Left lobe of liver (tissue), 2 donors: ENCODE results near the gene FAM83F. TPM values are rescaled to one million over a fixed set of nuclear protein-coding genes. Genes with fewer than 3 reads are reported as not detected.
A peak's percentile ranks its signal among the peaks of the same experiment; 100 is the strongest.

Experiments
- ATAC-seq: fragments of 200-7000 bp; cut with Tn5 transposase; one replicate; pipeline ENCODE4 v1.9.1; 2020; ENCODE audit warnings: mild to moderate bottlenecking, moderate library complexity
- DNase-seq: peaks from one replicate; pipeline ENCODE4 v3.0.0-alpha.2; 2020; ENCODE audit warnings: low spot score
- total RNA-seq: library from RNA; stranded (reverse); gene quantifications from one replicate; pipeline ENCODE4 v1.2.1, GENCODE V29; 2021
- donor health status: DM: no; HTN: no; CAD: no; lungs with moderate emphysema.
- donor health status: DM: no; HTN: yes; CAD: no.

The FAM83F gene
- total RNA-seq, 1 donor from 2014 or later: 6.6 TPM

DNA sequence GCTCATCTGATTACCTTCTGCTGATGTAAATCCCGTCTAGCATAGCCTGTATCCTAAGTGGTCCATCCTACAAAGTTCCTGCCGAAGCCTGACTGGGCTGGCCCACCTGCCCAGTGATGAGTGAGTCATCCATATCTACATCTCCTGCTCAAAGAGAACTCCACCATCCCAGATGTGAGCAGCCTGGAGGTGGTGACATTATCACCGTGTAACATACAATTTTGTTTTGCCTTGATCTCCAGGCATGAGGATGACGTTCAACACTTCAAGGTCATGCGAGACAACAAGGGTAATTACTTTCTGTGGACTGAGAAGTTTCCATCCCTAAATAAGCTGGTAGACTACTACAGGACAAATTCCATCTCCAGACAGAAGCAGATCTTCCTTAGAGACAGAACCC, 29.0 kb upstream of the FAM83F start:
- DNase-seq (no peak), ATAC-seq (no peak)

DNA sequence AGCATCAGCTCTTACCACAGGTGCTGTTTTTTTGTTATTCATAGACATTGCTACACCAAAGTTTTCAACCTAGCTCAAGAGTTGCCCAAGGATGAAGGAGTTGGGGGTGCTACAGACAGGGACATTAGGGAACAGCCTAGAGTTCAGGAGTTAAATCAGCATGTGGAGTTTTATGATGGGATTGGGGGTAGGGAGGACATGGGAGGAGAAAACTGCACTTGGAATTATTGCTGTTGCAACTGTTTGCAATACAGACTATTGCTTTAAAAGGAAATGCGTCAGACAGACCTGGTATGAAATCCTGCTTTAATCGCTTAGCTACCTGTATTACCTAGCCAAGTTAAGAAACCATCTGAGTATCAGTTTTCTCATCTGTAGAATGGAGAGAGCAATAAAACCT, 28.3 kb upstream of the FAM83F start:
- DNase-seq: no peak
- peak; percentile 35 for ATAC-seq

DNA sequence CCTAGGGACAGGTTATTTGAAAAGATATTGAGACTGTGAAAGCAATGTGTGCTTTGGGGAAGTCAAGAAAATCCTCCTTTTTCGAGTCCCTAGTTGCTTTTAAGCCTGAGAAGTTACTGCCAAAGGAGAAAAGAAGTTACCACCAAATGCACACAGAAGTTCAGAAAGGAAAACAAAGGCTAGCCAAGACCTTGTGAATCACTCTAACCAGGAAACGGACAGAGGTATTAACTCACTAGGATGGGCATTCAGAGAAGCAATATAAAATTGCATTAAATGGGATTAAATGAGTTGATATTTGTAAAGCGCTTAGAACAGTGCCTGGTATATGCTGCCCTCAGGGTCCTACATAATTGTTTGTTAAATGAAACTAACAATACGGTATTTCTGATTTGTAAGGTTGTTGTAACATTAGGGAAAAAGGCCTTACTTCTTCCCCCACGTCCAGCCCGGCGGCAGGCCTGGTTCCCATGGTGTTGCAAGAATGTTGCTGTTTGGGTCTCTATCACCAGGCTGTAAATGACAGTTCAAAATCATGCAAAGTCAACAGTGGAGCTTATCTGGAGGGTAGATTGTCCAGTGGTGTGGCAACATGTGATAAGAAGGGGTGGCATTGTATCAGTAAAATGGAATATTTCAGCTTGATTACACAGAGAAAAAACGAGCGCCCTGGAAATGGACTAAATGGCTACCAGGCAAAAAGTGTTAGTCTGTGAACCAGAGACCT, 27.5 kb upstream of the FAM83F start:
- DNase-seq (no peak), ATAC-seq (peak; percentile 67)

DNA sequence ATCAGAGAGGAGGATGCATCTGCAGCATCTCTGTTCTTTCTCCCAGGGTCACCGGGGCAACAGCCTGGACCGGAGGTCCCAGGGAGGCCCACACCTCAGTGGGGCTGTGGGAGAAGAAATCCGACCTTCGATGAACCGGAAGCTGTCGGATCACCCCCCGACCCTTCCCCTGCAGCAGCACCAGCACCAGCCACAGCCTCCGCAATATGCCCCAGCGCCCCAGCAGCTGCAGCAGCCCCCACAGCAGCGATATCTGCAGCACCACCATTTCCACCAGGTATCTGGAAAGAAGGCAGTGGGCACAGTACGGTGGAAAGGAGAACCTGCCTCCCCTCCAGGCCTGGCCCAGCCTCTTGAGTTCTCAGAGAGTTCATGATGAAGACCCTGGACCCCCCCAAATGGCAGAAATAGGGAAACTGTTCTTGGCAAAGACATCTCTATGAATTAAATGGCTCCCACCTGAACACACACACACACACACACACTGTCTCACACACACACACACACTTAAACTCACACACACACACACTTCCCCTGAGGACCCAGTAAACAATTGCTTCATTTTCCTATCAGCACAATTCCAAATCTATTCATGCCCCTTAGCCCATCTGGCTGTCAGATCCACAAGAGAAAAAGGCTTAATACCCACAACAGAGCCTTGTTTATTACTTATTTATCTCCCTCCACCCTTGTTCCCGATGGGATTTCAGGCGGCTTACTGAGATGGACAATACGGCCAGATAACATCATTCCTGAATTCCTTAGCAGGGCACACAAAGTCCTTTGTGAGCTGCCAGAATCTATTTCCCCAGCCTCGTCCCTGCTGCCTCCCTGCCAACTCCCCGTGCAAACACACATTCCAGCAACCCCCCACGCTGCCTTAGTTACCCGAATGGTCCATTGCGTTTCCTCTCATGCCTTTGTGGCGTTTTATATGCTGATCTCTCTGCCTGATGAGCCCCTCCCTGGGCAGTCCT, 26.5 kb upstream of the FAM83F start:
- DNase-seq (peak; percentile 60), ATAC-seq (peak; percentile 77)

DNA sequence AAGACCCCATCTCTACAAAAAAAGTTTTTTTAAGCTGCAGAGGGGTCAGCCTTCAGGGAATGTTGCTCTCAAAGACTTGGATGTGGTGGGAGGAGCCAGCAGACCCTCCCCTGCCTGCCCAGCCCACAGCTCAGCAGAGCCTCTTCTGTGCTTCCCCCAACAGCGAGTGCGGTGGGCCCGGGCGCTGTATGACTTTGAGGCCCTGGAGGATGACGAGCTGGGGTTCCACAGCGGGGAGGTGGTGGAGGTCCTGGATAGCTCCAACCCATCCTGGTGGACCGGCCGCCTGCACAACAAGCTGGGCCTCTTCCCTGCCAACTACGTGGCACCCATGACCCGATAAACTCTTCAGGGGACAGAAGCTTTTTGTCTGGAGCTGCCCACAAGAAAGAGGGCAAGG, 24.0 kb upstream of the FAM83F start:
- DNase-seq (no peak), ATAC-seq (no peak)

DNA sequence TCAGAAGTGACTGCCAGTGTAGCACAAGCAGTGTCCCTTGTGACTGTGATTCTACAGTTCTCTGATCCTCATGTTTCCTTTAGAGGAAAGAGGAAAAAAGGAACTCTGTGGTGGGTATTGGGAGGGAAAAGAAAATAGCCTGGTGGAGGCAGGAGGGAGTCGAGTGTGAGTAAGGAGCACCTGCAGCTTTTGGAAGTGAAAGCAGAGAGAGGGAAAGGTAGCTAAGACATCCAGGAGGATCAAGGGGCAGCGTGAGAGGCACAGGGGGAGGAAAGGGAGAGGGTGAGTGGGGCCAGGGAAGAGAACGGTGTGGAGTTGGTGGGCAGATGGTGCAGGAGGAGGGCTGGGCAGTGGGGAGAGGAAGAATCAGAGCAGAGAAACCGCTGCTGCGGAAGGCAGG, 22.1 kb upstream of the FAM83F start:
- DNase-seq: no peak
- no peak for ATAC-seq

DNA sequence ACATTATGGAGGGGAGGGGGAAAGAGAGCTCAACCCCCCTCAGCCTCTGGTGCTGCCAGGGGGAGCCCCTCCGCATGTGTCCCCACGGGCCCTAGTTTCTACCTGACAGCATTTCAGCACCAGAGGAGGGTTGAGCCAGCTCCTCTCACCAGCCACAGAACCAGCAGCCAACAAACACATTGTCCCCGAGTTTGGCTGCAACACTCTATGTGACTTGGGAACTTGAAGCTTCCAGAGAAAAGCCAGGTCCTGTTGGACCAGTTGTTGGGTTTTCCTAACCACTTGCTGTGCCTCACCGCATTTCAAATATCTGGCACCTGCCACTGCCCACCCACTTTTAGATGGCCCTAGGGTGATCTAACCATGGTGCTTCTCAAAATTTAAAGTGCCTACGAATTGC, 21.1 kb upstream of the FAM83F start:
- DNase-seq: no peak
- ATAC-seq: no peak

DNA sequence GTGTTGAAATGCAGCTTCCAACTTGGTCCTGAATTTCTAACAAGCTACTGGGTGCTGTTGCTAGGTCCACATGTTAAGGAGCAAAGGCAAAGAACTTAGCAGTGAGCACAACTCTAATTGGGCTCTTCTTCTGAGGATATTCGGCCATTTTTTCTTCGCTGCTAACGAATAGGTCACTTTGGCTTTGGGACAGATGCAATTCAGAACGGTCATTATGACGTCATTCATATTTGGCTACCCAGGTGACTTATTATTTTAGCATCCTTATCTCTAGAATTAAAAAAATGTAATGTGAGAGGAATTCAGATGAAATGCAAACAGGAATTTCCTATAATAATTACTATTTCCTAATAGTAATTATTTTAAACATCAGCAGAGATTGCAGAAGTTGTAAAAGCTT, 20.7 kb upstream of the FAM83F start:
- DNase-seq: no peak
- ATAC-seq: no peak

DNA sequence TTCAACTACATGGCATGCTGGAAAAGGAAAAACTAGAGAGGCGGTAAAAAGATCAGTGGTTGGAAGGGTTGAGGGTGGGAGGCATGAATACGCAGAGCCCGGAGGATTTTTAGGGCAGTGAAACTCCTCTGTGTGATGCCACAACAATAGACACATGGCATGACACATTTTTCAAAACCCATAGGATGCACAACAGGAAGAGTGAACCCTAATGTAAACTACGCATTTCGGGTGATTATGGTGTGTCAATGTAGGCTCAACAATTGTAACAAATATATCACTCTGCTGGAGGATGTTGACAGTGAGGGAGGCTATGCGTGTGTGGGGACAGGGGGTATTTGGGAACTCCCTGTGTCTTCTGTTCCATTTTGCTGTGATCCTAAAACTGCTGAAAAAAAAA, 15.7 kb upstream of the FAM83F start:
- DNase-seq (no peak), ATAC-seq (no peak)

DNA sequence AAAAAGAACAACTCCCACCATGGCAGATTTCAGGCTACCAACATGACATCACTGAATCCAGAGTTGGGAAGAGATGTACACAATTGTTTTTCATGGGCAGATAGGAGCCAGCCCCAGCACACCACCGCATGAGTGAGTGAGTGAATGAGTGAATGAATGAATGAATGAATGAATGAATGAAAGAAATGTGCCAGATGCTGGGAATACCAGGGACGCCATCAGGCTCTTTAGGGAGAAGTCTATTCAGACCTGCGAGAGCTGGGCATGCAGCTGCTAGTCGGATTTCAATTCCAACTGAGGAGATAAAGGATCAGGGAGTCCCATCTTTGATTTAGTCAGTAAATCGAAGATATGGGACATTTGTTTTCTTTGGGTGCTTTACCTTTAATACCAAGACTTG, 15.3 kb upstream of the FAM83F start:
- ATAC-seq (no peak), DNase-seq (no peak)

DNA sequence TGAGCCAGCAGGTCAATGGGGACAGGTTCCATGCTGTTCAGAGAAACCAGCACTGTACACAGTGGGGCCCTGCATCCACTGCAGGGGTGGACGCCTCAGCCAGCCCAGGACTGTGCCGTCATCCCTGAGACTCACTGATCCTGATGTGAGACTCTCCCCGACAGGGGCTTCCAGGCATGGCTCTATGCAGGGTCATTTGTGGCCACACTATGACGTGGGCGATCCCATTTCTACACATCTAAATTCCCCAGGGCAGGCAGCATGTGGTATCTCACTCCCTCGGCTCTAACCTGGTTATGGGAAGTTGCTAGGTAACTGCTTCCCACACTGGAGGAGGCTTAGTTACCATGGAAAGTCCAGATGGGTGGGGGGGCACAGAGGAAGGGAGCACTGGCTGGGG, 14.2 kb upstream of the FAM83F start:
- DNase-seq: no peak
- no peak for ATAC-seq

DNA sequence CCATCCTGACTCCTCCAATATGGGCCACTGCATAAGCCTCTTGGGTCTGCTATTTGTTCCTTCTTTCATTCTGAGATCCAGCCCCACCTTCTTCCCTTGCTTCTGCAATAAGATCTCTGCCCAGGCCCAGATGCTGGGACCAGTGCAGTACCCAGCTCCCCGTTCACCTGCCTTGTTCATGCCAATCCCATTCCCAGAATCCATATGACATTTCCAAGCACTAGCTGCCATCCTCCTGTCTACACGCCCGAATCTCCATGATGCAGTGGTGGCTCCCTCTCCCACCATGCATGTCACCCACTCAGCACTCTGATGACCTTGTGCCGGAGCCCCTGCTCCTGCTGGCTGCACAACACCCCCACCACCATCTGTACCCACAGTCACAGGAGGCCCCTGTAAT, 11.4 kb upstream of the FAM83F start:
- DNase-seq (no peak), ATAC-seq (no peak)

DNA sequence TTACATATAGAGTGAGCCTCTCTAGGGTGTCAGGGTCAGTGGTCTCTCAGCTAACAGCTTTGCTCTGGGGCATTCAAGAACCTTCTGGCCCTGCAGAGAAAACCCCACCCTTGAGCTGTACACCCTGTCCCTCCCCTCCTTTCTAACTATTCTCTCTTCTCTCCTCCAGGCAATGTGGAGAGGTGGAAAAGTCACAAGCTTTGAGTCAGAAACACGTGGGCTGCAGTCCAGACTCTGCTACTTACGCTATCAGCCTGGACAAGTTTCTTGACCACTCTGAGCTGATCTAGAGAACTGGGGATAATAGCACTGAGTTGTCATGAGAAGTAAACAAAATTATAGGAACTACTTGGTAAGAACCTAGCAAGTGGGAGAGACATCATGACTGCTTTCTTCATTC, 10.7 kb upstream of the FAM83F start:
- DNase-seq (no peak), ATAC-seq (no peak)

DNA sequence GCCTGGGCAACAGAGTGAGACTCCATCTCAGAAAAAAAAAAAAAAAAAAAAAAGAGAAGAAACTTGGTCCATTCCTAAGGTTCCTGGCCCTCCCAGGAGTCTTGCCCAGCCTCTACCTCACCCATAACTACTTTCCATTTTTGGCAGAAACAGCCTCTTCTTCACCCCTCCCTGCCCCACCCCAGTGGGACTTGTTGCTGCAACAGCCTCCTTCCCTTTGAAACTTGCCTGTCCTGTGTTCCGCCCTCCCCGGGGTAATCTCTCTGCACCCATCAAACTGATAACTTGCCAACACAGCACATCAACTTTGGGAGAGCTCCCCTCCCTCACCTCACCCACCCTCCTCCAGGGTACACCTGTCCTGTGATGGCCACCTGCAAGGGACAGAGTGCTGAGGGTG, 10.0 kb upstream of the FAM83F start:
- DNase-seq (no peak), ATAC-seq (no peak)

DNA sequence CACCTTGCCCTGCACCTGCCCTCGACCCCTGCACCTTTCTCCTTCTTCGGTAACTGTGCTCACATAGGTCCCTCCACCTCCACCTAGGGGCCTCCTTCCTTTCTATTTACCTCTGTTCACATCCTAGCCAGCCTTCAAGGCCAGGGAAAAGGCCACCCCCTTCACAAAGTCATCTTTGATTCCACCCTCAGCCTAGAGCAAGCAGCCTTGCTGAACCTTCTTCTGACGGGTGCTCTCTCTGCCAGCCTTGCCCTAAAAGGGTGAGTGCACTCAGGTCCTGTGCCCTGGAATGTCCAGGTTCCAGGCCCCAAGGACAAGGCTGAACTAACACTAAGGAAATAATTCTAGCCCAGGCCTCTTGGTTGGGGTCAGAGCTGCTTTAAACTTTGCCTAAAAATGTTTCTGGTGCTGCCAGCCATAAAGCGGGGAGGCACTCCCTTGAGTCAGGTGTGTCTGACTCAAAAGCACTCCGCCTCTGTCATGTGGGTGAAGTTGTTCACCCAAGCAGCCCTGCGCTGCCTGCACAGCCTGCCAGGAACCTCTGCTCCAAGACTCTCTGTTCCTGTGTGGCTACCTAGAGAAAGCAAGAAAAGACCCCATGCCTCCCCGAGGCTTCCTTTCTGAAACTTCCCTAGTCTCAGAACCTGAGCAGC, 9.2 kb upstream of the FAM83F start:
- DNase-seq (no peak), ATAC-seq (no peak)

DNA sequence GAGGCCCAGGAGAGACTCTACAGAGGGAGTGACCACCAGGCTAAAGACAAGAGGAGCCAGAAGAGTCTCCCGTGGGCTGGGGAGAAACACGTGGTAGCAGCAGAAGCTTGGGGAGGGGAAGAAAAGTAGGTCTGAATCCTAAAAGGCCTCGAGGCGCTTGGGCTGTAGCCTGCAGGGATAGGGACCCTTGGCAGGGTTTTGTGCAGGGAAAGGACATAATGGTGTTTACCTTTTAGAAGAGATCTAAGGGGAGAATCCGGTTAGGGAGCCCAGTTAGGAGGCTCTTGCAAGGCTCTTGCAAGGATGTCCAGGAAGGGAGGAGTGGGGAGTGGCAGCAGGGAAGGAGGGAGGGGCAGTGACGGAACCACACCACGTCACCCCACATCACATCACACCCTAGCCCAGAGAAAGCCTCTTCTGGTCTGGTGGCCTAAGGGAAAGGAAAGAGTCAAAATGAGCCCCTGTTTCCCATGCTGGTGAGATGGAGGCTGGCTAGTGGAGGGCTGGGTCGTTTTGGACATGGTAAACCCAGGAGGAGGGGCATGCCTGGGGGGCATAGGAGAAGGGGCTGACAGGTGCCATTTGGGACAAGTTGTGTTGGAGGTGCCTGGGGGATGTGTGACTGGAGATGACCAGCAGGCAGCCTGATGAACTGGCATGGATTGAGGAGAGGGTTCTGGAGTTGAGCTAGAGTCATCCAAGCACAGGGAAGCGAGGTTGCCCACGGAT, 6.2 kb upstream of the FAM83F start:
- no peak for ATAC-seq
- no peak for DNase-seq

DNA sequence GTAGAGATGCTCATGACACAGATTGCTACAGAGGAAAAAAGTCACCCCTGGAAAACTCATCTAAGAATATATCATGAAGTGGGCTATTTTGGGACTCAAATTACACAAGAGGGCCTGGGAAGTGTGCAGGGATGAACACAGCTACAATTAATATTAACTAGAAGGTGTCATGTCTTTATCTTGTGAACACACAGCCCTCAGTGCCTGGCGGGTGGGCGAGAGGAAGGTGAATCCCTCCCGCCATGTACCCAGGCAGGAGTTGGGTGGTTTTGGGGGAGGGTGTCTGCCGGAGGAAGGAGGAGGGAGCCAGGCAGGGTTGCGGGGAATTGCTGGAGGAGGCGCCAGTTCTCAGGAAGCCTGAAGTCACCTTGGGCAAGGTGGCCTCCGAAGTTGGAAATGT, 5.1 kb upstream of the FAM83F start:
- DNase-seq: no peak

DNA sequence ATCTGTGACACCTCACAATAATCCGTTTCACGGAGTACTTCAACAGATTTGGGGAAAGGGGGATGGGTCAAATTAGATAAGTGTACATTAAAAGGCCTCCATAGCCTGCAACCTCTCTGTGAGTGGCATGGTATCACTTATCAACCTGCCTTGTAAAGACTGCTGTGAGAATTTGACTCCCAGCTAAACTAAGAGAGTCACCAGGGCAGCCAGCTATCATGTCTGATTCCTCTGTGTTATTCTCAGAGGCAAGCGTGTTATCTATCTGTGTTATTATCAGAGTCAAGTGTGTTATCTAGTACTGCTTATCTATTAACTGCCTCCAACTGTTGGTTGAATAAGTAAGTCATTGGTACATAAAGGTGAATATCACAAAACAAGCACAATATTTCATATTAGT, 4.1 kb upstream of the FAM83F start:
- peak; percentile 9 for ATAC-seq

More for the DNA sequence above, 5.1 kb upstream of the FAM83F start:
- ATAC-seq: no peak

DNA sequence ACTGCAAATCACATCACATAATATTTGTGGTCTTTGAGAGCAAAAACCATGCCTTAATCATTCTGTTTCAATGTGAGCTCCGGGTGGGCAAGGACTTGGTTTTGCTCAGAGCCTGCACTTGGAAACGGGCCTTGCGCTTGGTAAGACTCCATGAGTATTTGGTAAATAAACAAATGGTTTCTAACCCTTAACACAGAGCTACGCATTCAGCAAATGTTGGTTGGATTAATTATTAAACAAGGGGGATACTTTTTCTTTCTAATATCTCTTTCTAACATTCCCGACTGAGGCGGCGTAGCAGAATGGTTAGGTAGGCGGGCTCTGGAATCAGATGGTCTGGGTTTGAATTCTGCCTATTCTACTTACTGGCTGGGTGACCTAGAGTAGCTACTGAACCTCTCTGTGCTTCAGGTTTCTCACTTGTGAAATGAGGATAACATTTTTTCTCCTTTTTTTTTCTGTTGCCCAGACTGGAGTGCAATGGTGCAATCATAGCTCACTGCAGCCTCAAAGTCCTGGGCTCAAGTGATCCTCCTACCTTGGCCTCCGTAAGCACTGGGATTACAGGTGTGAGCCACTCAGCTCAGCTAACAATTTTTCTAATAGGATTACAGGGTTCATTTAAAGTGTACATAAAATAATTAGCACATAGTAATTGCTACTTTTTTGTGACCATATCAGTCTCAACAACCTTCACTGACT, 3.4 kb upstream of the FAM83F start:
- ATAC-seq (peak; percentile 52), DNase-seq (peak; percentile 69)

More for the DNA sequence above, 4.1 kb upstream of the FAM83F start:
- no peak for DNase-seq

DNA sequence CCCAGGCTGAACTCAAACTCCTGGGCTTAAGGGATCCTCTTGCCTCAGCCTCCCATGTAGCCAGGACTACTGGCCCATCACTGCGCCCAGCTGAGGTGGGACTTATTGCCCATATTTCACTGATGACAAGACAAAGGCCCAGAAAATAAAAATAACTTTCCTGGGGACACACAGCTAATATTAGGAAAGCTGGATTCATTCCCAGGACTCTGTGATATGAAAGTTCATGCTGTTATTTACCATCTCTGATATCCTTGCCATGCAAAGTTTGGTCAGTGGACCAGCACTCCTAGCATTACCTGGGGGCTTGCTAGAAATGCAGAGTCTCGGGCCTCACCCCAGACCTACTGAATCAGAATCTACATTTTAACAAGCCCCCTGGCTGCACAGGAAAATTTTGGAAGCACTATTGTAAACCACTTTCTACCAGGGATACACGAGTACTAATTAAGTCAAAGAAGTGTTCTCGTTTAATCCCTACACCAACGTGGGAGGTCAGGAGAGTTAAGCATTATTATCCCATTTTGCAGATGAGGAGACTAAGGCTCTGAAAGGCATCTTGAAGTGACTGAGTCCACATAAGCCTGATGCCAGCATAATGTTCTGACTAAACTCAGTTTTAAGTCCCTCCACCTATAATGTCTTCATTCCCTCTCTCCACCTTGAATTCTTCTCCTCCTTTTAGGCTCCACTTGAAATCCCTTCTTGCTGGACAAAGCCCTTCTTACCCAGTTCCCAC, 2.5 kb upstream of the FAM83F start:
- peak; percentile 48 for ATAC-seq

More for the DNA sequence above, 2.5 kb upstream of the FAM83F start:
- no peak for DNase-seq
